HG02852 (cell line): Measurements from ENCODE around the gene SMC4.
"Not testable (repeated sequence)": the region's sequence is repeated elsewhere in the genome, so short reads cannot be mapped to it uniquely, and the experiment has no call there.

Experiments used
- ATAC-seq: cut with Tn5 transposase; IDR thresholded peaks from one replicate; pipeline ENCODE4 v1.9.1; 2021; ENCODE audit warnings: mild to moderate bottlenecking, moderate library complexity; ENCODE audit not compliant: unreplicated experiment

Gene SMC4

DNA sequence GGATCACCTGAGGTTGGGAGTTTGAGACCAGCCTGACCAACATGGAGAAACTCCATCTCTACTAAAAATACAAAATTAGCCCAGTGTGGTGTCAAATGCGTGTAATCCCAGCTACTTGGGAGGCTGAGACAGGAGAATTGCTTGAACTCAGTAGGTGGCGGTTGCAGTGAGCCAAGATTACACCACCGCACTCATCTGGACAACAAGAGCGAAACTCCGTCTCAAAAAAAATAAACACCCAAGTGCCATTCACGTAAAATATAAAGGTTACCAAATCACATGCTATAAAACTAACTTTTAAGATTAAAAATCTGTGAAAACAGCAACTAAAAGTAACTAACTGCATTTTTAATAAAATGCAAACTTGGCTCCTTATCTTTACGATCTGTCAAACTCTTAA lies 41.2 kb downstream of the SMC4 start:
- ATAC-seq: no peak

DNA sequence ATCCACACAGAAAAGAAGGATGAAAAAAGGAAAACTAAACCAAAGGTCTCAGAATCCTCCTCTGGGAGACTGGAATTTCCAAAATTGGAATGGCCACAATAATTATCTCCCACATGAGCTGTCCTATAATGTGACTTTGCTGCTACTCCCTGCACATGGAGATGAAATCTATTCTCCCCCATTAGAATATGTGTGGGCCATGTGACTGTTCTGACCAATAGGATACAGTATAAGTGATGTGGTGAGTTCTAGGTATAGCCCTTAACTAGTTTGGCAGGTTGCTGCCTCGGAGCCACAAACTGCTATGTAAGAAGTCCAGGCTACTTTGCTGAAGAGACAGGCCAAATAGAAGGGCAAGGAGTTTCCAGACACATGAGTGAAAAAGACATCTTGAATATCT lies 45.0 kb downstream of the SMC4 start:
- no peak for ATAC-seq

DNA sequence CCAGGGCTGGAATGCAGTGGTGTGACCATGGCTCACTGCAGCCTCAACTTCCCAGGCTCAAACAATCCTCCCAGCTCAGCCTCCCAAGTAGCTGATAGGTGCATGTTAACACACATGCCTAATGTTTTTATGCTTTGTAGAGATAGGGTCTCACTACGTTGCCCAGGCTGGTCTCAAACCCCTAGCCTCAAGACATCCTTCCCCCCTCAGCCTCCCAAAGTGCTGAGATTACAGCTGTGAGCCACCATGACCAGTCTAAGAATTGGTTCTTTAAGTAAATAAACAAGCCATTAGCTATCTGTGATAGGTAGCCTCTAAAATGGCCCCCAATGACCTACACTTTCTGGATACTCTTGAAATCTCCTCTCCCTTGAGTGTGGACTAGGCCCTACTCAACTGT lies 46.4 kb downstream of the SMC4 start:
- no peak for ATAC-seq

DNA sequence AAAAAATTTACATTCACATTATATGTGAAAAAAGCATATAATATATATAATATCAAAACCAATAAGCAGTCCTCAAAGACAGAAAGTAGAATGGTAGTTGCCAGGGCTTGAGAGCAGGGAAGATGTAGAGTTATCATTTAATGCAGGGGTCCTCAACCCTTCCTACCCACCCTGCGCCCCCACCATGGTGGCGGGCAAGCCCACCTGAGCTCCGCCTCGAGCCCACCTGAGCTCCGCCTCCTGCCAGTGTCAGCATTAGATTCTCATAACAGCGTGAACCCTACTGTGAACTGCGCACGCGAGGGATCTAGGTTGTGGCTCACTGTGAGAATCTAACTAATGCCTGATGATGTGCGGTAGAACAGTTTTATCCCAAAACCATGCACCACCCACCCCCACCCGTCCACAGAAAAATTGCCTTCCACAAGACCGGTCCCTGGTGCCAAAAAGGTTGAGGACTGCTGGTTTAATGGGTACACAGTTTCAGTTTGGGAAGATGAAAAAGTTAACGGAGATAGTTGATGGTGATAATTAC lies 47.1 kb downstream of the SMC4 start:
- no peak for ATAC-seq

DNA sequence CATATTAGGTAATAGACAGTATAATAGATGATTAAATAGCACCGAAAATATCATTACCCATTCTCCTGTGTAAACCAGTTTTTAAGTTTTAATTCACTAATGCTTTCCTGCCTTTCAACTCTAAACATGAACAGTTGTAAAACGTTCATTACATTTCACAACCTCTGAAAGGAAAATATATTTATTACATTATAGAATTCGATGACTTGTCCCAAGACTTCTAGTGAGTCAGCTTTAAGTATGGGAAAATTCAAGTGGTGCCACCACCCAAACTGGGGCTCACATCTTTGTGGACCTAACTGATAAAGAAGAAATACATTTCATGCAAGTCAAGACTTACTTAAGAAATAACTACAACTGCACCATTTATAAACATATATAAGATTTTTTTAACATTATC lies 48.1 kb downstream of the SMC4 start:
- ATAC-seq: no peak

DNA sequence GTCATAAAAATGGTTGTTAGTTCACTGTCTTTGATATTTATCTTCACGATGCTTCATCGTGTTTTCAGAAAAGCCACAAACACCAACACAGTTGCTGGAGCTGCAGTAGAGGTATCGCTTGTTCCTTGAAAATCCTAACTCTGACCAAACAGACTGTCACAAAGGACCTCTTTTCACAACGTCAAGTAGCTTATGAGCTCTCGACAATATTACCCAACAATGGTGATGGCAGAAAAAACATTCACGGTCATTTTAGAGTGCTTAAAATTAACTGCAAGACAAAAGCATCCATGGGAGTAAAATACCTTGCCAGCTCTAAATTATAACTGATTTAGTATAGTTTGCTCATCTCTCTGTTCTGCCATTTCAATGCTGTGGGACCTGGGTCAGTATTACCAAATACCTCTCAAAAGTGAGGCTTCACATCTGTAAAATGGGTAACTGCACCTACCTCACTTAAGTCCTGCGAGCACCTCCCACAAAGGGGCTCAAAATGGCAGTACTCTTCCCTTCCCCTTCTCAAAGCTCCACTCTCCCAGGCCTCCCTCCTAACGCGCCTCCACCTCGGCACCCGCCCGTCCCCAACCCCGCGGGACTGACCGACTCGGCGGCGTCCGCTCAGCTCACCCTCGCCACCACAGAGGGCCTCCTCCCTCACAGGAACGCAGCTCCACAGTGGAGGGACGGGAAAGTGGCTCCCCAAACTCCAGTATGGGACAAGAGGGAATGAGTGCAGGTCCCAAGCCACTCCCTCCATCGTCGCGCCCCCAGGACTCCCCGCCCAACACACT lies 49.6 kb downstream of the SMC4 start:
- peak; percentile 47 for ATAC-seq

DNA sequence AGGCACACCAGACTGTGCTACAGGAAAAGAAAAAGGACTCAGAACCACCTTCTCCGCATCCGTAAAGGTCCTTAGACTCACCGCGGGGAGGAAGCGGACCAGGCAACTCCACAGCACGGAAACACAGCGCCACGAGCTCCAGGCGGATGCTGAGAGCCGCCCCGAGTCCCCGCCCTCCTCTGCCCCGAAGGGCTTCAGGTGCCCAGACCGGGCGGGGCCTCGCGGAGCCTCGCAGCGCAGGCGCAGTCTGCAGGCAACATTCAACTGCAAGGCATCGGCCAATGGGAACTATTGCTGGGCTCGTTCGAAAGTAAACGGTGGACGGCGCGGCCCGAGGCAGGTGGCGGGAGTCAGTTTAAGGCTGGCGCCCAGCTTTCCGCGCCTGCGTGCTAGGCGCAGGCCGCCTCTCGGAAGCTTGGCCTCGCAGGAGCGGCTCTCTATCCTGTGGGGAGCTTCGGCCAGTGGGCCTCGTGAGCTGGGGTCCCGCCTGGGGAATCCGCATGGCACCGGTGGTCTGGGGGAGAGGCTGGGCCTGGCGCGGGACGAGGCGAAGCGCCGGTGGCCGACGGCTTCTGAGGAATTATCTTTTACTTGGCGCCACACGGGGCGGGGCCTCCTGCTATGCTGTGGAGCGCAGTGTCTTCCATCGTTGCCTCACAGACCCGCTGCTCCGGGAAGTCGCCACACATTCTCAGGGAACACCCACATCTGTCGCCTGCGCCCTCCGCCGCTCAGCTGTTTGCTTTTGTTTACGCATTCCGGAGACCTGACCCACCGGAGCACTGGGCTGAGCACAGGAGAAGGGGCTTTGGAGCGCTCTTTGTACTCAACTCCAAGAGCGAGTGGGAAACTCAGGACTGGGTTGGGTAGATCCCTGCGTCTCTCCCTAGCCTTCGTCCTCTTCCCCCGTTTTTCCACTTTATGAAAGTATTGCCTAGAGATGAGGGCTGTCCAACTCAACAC lies 50.5 kb downstream of the SMC4 start, which contains the start of gene TRIM59:
TRIM59 (minus strand) TSS at position 151 of the 963 bp plus-strand sequence. CDS start 10,603 bp downstream, outside the sequence.
- ATAC-seq: peak; percentile 95

DNA sequence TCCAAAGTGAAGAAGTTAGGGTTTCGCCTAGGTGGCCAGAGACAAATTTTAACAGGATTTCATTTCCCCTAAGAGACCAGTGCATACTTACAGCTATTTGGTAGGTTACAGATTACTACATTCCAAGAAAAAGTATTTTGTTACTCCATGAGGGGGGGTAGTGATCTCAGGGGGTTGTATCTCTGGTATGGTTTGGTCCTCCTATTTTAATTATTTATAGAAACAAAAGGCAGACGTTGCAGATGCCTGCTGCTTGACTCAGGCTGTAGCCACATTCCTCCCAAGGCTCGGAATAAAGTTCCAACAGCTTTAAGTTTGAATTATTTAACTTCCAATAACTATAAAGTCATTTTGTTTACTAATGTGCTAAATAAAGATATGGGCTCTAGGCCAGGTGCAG lies 51.4 kb downstream of the SMC4 start:
- no peak for ATAC-seq

DNA sequence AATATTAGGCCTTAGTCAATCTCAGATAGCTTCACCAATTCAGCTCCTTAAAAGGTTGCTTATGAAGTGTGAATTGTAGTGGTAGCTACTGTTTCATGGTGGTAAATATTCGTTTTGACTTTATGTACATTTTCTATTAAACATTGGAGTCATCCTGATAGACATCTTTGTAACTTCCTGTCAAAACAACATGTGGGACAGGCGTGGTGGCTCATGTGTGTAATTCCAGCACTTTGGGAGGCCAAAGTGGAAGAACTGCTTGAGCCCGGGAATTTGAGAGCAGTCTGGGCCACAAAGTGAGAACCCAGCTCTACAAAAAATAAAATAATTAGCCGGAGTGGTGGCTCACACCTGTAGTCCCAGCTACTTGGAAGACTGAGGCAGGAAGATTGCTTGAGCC lies 52.2 kb downstream of the SMC4 start:
- no peak for ATAC-seq

DNA sequence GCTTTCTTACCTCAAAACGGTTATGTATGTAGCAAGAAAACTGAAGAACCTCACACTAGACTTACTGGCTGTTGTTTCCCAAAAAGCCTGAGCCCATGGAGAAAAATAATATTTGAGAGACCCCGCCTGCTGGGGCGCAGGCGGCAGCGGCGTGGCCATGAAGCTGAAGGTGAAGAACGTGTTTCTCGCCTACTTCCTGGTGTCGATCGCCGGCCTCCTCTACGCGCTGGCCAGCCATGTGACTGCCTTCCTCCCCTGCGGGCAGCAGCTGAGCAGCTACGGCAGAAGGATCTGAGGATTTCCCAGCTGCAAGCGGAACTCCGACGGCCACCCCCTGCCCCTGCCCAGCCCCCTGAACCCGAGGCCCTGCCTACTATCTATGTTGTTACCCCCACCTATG lies 52.8 kb downstream of the SMC4 start:
- not testable (repeated sequence) for ATAC-seq

DNA sequence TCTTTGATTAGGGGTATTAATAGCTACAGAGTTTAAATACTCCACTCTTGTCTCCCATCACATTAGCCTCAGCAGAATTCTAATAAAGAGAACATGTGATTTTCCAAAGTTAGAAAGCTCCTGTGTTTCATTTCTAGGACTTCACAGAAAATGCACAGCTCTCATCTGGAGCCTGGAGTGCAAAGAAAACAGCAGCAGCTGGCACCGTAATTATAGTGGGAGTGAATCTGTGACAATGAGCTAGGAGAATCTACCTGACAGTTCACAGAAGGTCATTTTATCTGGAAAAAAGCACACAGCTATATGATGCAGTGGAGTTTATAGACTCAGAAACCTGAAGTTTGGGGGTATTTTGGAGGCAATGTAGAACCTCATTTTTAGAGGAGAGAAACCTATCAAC lies 55.5 kb downstream of the SMC4 start:
- no peak for ATAC-seq

DNA sequence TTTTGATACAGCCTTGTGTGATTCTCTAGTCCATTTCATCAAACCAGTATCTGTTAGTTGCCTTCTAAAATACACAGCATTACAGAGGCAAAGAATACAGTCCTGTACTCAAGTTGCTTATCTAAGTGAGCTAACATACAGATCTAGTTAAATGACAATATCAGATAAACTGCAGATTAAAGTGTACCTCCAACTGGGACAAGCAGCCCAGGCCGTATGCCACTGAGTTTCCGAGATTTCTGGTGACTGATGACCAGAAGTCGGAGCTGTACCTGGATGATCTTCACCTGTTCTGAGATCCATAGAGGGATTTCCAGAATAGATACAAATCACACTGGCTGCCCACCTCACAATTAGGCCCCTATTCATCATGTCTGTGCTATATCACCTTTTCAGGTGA lies 56.4 kb downstream of the SMC4 start:
- no peak for ATAC-seq

DNA sequence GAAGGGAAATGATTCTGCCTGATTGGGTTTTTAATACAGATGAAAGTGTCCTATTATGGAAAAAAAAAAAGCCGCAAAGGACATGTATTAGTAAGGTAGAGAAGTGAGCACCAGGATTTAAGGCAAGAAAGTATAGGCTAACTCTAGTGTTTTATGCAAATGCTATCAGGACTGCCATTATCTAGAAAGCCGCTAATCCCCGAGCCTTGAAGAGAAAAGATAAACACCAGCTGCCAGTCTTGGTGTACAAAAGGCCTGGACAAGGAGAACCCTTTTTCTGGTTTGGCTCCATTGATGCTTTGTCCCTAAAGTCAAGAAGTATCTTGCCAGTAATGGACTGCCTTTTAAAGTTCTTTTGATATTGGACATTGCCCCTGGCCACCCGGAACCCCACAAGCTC lies 58.7 kb downstream of the SMC4 start:
- ATAC-seq: no peak

DNA sequence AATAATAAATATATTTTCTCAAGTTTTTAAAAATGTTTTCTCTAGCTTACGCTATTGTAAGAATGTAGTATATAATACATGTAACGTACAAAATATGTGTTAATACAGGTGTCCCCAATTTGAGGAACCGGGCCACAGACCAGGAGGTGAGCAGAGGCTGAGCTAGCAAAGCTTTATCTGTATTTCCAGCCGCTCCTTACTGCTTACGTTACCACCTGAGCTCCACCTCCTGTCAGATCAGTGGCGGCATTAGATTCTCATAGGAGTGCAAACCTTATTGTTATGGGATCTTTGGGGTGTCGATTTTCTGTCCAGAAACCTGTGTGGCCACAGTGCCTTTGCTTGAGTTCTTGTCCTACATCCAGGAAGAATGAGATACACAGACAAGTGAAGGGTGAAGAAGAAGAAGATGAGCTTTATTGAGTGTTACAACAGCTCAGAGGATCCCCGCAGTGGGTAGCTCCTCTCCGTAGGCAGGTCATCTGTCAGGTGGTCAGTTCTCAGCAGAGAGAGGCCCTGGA lies 60.1 kb downstream of the SMC4 start:
- no peak for ATAC-seq

DNA sequence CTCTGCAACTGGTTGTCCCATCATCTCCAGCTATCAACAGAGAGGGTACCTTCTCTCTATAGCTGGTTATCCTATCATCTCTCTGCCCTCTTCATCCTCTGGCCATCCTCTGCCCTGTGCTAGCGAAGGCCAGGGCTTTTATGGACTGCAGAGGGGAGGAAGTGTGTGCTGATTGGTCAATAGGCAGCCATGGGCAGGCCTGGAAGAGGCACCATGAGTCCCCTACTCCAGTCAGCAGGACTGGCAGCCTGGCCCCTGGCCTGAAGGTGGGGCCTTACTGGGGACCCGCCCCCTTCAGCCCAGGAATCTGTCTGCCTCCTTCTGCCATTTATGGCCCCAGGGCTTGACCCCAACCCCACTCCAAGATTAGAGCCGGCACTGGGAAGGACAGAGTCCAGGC lies 60.6 kb downstream of the SMC4 start:
- ATAC-seq: no peak

DNA sequence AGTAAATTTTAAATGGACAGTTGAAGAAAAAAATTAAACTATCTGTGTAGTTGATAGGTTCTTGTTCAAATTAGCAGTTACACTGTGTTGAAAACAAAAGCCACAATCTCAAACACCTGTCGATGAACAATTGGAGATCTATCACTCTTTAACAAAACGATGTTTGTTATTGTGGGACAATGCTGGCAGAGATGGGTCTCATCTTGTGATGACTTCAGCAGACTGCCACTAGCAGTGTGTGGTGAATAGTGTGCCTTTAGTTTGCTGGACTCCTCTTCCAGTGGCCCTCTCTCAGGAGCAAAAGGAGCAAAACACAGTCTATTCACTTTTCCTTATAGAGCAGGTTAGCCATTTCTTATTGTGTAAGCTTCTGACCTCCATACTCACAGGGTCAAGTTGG lies 64.9 kb downstream of the SMC4 start:
- ATAC-seq: no peak

DNA sequence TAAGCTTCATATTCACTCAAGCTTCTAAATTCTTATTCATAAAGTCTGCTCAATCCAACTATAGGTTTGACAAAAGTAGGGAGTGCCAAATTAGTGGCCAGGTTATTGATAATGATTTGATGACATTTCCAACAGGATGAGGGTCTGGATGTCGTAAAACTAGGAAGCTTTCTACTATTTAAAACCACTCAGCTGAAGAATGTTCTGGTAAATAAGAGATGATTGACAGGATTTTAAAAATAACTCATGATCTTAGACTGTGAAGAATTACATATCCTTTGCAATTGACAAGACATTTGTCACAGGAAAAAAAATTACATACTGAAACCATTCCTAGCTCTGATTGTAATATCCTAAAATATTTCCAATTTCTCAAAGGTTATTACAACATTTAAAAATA lies 65.5 kb downstream of the SMC4 start:
- no peak for ATAC-seq

DNA sequence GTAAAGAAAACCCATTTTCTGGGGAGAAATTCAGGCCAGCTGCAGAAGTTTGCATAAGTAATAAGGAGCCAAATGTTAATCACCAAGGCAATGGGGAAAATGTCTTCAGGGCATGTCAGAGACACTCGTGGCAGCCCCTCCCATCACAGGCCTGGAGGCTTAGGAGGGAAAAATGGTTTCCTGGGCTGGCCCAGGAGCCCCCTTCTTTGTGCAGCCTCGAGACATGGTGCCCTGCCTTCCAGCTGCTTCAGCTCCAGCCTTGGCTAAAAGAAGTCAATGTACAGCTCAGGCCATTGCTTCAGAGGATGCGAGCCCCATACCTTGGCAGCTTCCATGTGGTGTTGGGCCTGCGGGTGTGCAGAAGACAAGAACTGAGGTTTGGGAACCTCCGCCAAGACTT lies 70.7 kb downstream of the SMC4 start:
- no peak for ATAC-seq

DNA sequence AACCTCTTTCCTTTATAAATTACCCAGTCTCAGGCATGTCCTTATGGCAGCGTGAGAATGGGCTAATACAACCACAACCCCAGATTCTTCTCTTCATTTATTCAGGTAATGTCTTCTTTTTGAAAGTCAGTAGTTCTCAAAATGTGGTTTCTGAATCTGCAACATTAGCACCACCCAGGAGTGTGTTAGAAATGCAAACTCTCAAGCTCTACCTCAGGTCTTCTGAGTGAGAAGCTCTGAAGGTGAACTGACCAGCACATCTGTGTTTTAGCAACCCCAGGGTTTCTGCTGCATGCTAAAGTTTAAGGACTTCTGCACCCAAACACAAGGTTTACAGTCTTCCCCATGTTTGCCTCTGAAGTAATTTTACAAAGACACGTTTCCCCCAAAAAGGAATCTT lies 72.4 kb downstream of the SMC4 start:
- ATAC-seq: no peak

DNA sequence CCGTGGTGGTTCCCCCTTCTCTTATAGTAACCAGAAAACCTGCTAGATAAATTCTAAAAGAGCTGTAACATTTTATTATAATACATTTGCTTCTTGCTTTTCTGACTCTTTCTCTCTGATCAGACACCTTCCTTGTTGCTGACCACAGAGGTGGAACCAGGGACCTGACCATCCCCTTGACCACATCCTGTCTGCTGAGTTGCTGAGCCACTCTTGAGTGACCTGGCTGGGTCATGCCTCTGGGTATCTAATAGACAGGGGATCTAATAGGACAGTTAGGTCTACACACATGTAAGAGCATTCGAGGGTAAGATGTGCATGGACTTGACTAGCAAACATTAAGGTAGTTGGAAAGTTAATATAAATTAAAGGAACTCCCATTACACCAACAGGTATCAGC lies 72.9 kb downstream of the SMC4 start:
- no peak for ATAC-seq

DNA sequence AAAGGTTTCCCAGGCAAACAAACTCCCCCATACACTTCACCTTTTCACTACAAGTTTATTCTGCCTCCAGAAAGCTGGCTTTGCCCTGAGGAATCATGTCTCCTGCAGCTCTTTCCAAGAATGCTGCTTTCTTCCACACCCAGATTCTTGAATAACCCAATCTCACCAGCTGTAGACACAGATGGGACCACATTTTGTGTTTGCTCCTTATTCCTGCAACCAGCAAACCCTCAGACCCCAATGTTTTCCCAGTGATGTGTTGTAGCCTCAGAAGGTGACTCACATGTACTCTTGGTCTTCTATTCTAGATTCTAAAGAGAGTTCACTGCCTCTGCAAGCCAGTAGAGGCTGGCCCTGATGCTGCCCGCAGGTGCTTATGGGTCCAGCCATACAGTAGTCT lies 73.8 kb downstream of the SMC4 start:
- no peak for ATAC-seq
